ENCODE results near the gene UNC5A.

Gene UNC5A

DNA sequence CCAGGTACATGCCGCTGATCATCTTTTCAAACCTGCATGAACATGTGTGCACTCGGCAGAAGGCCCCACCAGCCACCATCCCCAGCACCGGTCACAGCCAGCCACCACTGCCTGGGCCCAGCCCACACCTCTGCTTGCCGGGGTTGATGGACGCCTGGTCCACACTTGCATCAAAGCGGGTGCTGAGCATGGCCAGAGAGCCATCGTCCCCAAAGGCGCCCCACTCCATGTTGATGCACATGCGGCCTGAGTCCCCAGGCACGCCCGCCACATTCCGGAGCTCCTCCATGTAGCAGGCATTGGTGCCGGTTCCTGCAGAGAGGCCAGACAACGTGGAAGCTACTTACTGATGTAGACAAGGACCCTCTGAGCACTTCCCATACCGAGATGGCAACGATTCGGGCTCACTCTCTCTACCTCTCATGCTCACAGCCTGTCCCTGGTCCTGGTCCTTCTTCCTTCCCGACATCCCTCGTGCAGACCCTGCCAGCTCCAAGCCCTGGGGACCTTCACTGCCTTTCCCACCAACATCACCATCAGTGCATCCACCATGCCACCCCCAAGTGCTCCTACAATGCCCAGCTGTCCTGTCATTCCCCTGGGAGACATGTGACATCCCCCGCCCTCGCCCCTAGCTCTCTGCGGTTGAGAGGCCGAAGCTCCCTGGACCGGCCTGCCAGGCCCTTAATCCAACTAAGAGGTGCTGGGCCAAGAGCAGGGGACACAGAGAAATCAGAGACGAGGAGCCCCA lies 71.6 kb downstream of the UNC5A start:
- no peak for DNase-seq

DNA sequence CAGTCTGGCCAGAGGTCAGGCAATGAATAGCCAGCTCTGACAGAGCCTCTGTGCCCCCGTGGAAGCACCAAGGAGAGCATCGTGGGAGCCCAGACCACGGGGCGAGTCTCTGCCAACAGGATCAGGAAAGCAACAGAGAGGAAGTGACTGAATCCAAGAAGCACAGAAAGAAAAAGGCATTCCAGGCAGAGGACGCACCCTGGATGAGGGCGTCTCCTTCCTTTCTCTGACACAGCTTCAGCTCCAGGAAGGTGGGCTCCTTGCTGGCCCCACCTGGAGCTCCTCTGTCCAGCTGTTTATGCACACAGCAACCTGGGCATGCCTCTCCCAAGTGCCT lies 72.2 kb downstream of the UNC5A start:
- no peak for DNase-seq

DNA sequence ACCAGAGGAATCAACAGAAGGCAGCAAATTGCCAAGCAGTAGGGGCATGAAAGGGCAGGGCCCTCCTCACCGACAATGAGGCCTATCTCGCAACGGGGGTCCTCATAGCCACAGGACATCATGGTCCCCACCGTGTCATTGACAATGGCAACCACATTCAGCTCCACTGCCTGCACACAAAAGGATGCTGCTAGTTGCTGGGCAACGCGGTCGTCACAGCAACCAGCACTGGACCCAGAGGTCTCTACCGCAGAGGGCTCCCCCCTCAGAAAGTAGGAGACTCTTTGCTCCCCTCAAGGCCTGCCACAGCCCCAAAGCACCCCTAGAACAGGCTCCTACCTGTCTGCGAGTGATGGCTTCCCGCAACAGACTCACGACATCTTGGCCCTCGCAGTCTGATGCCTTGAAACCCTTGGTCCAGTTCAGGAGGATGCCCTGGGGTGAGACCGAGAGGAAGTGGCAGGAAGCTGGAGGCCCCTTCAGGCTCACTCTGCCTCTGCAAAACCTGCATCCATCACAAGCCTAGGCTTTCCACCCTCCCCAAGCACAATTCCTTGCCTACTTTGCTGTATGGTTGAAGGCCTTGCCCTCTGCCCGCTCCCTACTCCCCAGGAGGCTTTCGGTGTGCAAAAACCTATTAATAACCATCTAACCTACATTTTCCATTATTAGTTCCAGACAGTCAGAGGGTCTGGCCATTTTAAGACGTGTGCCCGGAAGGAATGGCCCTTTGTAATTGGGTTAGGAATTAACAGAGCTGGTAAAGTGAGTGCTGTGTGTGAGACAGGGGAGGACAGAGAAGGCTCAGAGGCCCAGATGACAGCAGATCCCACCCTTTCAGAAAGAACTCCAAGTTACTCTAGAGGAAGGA lies 73.6 kb downstream of the UNC5A start:
- DNase-seq = no peak

DNA sequence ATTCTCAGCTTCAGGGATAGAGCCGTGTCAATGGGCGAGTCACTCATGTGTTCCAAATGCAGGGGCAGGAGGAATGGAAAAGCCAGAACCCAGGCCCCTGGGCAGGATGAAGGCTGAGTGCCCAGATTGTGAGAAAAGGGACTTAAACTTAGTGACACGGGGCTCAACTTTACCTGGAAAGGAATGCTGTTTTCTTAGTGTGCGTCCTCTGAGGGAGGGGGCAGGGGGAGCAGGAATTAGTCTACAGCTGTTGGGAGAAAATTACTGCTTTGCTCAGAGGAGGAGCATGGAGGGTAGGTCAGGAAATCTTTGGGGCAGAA lies 74.2 kb downstream of the UNC5A start:
- DNase-seq = no peak

DNA sequence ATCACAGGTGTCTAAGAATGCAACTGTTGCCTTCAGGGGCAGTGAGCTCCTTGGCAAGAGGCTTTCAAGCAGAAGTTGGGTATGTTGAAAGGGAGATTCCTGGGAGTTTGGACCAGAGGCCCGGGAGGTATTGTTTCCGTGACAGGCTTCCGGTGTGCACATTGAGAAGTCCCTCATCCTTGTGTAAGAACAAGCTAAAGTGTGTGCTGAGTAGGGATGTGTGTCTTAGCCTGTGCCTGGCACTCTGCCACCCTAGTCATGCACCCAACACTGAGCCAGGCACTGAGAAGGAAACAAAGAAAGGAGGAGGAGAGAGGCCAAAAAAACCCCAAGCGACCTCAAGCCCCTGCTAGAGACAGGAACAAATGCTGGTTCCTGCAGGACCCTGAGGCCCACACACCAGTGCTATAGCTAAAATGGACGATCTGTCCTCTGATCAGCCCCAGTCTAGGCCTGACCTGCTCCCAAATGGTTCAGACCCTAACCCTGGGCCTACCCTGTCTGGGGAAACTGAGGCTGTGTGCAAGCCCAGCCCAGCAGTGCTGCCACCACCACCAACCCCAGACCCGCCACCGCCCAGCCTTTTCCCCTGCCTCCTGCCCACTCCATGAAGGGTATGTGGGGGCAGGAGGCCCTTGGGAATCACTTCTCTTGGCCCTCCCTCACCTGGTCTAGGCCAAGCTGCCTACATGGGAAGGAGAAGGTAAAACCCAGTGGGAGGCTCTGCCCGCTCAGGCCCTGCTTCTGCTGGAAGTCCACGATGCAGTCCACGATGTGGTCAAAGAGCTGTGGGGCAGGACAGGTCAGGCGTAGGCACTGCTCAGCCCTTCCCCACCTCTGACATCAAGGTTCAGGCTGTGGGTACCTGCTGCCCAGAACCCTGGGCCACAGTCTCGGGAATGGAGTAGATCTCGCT lies 76.2 kb downstream of the UNC5A start:
- DNase-seq = no peak

DNA sequence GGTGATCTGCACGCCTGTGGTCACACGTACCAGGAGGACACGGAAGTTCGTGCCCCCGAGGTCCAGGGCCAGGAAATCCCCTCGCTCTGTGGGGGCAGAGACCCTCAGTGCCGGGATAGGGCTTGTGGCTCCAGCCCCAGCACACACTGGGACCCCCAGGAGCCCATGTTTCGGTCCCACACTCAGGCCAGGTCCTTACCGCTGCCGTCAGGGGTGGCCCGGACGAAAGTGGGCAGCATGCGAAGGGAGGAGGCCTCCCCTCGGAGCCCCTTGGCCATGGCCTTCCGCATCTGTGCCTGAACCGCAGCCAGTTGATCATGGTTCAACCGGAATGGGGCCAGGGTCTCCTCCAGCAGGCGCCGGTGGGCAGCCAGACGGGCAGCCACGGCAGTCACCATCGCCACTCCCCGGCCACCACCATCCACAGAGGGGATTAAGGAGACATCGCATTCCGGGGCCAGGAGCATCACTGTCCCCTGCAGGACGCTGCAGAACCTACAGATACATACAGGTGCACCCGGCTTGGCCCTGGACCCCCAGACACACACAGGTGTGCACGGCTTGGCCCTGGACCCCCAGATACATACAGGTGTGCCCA lies 77.0 kb downstream of the UNC5A start:
- no peak for DNase-seq

DNA sequence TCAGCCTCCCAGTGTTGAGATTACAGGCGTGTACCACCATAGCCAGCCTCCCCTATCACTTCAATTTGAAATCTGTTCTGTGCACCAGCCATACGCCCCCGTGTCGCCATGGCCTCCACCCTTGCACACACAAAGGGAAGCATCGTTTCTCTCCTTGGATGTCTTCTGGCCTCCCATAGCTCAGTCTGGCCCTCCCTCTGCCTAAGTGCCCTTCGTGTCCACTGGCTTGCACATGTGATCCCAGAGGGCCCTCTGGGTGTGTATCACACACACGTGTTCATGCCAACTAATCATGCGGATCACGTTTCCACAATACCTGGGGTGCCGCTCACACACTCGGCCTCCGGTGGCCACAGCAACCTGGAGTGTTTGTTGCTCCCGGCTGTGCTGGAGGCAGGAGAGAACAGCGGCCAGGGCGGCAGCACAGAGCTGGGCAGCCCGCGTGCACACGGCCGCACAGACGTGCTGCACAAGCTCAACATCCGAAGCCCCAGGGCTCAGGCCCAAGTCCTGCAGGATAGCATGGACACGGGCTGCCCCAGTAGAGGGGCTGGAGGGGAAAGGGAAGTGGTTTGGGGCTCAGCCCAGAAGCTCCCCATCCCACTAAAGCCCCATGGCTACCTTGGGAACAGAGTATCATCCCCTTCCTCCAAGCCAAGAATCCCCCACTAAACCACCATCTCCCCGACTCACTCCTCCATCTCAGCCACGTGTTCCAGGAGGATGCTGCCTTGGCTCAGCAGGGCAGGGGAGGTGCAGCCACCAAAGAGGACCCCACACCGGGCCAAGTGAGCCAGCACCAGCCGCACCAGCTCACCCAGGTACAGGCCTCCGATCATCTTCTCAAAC lies 77.9 kb downstream of the UNC5A start:
- no peak for DNase-seq

DNA sequence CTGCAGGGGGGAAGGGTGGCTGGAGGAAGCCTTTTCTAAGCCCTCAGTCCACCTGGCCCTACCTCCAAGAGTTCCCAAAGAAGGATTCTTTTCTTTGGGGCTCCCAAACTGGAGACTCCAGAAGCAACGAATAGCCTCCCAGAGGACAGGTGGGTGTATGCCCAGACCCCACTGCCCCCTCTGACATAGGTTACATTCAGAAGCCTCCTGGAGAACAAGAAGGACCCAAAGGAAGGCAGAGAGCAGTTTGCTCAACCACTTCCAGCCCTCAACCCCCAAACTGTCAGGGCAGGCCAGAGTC lies 78.5 kb downstream of the UNC5A start:
- no peak for DNase-seq

DNA sequence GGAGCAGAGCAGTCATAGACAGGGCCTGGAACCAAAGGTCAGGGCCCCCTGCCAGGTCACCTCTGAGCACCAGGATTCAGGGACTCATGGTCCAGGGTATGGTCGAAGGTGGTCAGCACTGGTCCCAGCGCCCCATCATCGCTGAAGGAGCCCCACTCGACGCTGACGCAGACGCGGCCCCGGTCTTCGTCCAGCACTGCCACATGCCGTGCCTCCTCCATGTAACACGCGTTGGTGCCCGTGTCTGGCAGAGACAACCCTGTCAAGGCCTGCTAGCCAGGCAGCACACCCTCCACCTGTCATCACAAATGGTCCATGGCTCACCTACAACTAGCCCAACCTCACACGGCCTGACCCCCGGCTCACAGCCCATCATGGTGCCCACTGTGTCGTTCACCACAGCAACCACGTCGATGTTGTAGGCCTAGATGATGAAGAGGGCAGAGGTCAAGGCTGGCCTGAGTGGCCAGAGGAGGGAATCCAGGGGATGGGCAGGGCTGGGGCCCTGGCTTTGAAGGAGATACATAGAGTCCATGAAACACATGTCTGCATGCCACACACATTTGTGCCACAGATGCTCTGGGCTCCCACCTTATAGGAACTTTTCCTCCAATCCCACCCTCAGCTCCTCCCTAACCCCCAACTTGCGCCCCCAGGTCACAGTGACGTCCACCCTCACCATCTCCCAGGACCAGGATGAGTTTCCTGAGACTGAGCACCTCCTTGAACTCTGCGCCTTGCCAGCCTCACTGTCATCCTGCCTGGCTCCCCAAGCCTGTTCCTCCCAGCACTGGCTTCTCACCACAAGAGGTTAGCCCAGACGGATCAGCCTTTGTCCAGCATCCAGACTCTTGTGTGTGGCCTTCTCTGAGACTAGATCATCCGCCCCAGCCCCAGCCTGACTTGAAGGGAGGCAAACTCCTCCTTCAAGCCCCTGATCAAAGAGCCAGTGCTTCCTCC lies 79.2 kb downstream of the UNC5A start:
- peak; percentile 0 for DNase-seq

DNA sequence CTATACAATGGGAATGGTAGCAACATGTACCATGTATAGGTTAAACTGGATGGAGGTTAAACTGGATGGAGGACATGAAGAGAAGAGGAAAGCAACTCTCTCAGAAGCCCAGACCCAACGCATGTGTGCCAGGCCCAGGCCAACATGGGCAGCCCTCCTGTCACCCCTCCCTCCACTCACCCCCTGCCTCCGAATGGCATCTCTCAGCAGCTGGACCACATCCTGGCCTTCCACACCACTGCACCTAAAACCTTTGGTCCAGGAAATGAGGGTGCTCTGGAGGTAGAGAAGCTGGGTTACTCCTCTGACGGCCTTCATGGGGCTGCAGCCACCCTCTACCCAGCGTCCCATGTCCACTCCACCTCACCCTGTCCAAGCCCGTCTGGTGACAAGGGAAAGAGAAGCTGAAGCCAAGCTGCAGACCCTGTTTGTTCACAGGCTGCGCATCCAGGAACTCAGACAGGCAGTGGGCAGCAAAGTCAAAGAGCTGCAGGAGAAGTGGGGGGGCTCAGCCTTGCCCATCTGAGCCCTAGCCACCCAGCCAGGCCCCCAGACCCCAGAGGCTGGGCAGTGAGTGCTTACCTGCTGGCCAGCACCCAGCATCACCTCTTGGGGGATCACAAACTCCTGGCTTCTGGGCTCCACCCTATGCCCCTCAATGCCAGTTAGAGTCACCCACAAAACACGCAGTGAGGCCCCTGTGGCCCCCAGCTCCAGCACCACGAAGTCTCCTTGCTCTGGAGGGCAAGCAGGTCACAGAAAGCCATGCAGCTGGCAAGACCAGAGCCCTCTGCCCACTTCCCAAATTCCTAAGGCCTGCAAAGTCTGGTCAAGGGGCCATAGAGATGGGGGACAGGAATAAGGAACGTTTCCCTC lies 80.3 kb downstream of the UNC5A start:
- no peak for DNase-seq

DNA sequence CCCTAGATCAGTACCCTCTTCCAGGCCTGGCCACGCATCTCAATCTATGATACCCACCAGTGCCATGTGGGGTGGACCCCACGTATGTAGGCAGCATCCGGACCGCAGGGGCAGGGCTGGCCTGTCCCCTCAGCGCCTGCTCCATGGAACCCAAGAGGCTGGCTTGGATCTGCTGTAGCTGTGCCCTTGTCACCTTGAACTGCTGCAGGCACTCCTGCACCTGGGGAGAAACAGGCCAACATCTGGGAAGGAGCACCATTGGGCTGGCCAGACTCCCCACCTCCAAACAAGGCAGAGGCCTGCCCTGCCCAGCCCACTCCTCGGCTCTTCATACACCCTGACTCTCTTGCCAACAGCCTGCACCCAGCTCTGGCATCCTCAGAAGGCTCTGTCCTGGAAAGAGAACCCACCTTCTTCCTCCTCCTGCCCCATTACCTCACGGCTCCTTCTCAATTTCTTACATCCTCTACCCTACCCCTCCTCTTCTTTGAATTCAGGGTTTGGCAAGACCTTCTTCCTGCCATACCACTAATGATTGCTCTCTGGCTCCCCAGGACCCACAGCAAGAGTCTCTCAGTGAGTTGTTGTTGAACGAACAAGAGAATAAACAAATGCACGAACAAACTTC lies 81.1 kb downstream of the UNC5A start:
- no peak for DNase-seq

DNA sequence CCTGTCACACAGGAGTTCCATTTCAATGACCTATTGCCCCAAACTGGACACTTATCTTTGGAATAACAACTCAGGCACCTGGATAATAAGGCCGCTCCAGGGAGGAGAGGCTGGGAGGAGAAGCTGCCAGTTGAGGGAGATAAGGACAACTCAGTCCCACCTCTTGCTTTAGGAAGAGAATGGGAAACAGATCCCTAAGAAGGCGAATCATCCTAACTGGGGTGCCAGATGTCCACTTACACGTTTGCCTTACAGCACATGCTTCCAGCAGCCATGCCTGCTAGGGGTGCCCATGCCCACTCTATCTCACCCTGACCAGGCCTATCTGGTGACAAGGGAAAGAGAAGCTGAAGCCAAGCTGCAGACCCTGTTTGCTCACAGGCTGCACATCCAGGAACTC lies 82.3 kb downstream of the UNC5A start:
- DNase-seq = no peak

DNA sequence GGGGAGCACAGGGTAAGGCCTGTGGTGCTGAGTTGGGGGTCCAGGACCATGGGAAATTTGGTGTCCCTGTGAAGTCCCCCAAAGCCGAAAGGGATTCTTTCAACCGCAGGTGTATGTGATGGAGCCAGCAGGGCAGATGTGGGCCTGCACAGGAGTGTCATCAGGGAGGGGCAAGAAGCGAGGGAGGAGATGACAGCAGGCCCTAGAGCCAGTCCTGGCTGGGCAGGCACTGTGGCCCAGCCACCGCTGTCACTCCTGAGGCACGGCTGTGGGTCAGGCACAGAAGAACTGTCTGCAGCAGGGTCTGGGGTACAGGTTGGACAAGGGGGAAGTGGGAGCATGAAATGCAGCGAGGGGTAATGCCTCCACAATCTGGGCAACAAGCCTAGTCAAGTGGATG lies 83.9 kb downstream of the UNC5A start:
- DNase-seq = no peak

DNA sequence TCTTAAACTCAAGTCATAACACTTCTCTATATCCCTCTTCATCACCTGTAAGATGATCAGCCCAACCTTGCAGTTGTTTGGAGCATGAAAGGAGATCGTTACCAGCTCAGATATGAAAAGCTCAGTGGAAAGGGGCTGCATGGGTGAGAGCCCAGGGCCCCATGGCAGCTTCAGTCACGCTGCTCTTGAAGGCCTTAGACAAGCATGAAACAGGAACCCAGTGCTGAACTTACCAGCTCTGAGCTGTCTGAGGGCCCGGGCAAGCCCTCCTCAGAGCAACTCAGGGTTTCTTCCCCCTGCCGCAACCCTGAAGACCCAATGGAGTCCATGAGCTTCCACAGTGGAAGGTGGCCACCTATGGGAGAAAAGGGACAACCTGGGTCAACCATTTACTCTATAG lies 85.5 kb downstream of the UNC5A start:
- DNase-seq = no peak

DNA sequence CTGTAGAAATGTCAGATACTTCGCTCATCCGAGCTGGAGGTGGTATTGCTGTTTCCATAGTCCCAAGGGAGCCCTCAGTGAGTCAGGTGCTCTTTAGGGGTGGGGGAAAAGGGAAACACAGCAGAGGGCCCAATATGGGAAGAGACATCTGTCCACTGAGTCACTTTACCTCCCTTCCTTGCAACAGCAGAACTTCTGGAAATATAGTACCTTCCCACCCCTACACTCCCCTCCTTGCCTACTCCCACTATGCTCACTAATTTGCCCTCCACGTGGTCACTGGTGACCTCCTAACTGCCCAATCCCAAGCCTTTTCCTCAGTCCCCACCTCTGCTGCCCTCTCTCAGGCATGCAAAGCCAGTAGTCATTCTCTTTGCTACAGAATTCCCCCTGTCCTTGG lies 86.9 kb downstream of the UNC5A start:
- no peak for DNase-seq

DNA sequence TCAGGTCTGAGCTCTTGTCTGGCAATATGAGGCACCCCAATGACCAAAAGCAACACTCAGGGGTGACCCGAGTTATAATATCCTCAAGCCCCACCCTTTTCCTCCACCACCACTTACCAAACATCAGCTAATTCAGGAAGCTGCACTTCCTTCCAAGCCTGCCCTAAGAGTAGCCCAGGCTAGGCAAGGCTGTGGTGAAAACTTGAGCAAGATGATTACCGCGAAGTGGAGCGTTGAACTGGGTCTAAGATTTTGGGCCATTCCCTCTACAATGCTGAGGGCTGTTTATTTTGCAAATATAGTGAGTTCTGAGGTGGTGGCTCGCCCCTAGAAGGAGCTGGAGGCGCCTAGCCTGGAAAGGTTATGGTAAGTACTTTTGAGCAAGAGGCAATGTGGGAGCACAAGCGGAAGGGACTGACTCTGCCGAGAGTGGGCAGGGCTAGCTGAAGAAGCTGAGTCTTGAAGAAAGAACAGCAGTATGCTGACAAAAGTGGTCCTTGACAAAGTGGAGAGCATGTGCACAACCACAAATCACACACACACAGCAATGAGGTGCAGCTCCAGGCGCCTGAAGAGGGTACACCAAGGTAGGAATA lies 89.0 kb downstream of the UNC5A start, which contains the start of gene HK3:
Gene HK3 (minus strand): TSS at position 51 of the 596 bp plus-strand sequence. CDS start 3,187 bp downstream, outside the sequence.
- DNase-seq = no peak

DNA sequence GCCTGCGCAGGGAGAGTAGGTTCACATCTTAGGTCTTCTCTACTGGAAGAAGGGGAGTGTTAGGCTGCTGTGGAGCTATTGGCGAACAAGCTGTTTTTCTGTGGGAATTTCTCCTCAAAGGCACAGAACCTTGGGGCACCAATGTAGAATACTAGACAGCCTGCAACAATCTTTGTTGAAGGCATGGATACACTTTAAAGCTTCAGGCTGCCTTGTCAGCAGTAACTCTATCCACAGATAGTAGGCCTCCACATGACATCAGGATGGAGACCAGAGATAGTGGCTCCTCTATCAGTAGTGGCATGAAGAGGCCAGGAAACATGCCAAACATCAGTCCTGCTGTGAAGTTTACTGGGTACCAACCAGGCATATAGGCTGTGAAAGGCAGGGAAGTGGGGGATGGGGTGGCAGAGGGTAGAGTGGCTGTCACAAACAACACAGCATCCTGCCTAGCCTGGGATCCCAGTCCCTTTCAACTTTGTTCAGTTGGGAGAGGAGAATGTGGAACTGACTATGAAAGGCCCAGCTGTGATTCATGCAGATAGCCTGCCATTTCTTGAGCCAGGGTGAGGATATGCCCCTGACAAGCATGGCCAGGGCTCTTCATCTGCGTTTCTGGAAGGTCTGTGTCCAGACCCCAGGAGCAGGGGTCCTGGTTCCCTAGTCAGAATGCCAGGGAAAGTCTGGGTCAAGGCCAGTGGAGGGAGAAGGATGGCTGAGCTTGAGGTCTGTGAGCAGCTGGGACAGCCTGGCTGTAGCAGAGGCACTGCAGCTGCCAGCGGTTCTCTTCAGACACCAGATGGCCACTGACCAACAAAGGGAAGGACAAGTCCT lies 89.8 kb downstream of the UNC5A start:
- DNase-seq = no peak

DNA sequence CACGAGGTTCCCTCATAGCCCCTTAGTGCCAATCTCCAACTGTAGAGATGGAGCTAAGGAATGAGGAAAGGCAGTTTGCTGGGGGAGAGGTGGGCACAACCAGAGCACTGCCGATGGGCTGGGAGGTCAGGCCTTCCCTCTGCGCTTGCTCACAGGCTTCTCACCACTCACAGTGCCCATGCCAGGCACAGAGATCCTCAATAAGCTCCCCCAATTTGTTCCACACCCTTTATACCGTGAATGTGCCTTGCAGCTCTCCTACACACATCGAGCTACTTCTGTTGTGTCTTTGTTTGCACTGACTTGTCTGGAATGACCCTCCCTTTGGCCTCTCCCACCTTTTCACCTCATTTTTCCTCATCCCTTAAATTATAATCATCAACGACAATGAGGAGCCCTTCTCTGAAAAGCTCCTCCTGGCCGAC lies 90.4 kb downstream of the UNC5A start:
- DNase-seq = no peak

All from activated CD4-positive, alpha-beta T cell treated with anti-CD3 and anti-CD28 coated beads for 48 hours (primary cell).